Mucosa of gallbladder (tissue), 1 donor: ENCODE measurements around the gene SPAG8. TPM values are rescaled to one million over a fixed set of nuclear protein-coding genes. Genes with fewer than 3 reads are reported as not detected.

ENCODE experiments used
- DNase-seq: peaks from one replicate; pipeline ENCODE4 v3.0.0-alpha.2; 2020; ENCODE audit warnings: low spot score
- total RNA-seq: library from RNA; stranded (reverse); gene quantifications from one replicate; pipeline ENCODE4 v1.2.1, GENCODE V29; 2021
- donor health status: DM: no; HTN: no; CAD: no.

Gene SPAG8
- total RNA-seq, 1 donor from 2014 or later = 4.6 TPM

DNA sequence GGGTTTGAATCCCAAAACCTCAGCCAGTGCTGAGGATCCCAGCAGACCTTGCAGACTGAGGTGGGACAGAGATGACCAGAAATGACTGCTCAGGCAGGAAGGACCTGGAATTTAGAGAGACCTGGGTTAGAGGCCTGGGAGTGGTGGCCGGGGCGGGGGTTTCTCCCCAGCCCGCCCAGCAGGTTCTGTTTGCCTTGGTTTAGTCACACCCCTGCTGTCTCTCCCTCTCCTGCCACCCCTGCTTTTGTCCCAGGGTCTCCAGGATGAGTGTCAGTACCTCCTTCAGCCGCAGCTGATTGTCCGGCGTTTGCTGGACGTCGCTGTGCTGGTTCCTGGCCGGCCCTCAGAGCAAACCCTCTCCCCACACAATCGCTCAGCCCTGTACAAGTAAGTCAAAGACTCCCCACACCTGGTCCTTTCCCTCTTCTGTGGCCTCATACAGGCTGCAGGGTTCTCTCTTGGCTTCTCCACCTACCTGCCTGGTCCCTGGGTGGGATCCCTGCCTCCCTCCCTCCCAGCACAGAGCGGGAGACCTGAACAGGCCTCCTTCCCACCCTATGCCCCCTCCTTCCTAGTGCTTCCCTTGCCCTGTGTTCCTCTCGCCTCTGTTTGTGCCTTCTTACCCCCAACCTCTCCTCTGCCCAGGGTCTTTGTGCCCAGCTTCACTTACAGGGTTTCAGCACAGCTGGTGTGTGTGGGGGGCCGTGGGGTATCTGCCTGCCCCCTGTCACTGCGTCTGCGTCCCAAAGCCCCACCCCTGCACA, 29.0 kb upstream of the SPAG8 start:
- DNase-seq = no peak

DNA sequence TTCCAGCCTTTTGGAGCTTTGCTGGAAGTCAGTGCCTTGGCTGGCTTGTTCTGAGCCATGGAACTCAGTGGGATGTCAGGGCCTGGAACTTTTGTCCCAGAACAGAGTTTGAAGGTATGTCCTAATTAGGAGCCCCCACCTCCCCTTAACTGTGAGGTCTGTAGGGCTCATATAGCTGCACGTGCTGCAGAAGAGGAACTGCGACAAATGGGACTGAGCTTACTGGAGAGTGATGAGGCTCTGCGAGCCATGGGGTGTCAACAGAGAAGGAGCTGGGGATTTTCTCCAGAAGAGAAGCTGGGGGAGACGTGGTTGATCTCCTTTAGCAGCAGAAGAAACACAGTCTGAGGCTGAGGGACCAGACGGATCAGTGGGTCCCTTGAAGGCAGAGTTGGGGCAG, 27.9 kb upstream of the SPAG8 start:
- DNase-seq = no peak

DNA sequence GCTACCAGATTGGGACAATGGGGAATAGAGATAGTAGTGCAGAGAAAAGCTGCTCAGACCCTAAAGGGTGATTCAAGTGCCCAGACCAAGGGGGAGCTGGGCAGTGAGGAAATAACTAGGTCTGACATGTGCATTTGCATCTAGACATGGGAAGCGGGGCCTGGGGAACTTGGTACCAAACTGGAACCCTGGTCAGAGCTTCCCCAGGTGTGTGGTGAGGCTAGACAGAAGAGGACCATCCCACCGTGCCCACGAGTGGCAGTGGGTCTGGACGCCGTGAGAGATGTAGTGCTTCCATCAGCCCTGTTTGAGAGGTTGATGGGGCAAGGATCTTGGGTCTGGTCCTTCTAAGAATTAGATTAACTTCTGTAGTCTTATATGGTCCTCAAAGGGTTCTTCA, 24.5 kb upstream of the SPAG8 start:
- DNase-seq = no peak

DNA sequence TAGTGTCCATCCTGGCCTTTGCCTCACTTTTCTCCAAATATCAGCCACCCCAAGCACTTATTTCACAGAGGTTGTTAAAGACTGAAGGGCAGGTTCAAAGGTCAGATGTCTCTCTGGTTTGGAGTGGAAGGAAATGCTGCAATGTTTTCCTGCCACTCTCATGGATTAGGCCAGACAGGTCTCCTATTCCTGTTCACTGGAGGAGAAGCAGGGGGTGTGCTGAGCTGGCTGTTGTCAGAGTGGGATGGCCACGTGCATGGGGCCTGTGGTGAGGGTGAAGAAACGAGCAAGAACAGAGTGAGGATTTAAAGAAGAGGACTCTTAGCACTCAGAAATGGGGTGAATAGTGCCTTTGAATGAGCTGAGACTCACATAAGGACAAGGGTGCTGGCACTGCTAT, 23.7 kb upstream of the SPAG8 start:
- no peak for DNase-seq

DNA sequence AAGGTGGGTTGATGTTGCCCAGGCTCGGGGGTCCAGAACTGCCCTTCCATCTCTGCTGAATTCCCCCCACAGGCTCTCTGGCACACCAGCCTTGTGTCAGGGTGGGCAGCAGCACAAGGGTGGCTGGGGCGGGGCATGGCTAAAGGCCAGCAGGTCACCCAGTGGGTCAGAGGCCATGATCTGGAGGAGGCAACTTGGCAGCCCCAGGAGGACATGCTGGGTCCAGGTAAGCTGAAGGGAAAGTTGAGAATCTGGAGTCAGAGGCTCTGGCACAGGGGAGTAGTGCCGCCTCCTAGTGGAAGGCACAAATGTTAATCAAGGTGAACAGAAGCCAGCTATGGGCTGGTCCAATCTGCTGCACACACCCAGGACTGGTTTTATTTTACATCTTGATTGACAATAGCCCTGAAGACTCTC, 23.2 kb upstream of the SPAG8 start:
- no peak for DNase-seq

DNA sequence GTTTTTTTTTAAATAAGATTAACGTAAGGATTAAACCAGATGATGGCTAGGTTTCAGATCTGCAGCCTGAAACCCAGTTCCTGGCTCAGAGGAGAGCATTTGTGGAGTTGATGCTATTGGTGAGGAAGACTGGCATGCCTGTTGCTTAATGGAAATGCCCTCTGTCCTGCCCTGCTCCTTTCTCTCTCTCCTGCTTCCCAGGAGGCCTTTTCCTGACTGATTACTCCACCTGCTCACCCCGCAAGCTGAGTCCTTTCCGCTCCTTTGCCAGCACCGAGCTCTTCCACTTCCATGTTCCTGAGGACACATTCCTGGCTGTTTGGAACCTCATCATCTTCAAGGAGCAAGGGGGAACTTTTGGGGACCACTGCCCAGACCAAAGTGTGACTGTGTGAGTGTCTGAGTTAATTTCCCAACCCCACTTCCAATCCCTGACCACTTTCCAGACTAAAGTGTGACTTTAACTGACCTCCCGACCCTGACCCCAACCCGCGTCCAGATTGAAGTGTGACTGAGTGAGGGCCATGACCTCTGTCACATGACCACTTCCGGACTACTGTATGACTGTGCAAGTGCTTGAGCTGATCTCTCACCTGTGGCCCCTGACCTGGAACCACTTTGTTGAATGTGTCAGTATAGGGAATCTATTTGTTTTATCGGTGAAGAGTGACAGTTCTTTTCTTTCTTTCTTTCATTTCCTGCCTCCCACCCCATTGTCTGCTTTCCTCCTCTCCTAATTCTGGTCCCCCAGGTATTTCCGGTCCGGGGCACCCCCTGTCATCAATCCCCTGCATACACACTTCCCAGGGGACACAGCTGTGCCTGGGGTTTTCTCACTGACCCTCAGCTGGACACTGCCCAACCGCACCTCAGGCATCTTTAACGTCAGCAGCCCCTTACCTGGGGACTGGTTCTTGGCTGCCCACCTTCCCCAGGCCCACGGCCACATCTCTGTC, 22.5 kb upstream of the SPAG8 start:
- no peak for DNase-seq

DNA sequence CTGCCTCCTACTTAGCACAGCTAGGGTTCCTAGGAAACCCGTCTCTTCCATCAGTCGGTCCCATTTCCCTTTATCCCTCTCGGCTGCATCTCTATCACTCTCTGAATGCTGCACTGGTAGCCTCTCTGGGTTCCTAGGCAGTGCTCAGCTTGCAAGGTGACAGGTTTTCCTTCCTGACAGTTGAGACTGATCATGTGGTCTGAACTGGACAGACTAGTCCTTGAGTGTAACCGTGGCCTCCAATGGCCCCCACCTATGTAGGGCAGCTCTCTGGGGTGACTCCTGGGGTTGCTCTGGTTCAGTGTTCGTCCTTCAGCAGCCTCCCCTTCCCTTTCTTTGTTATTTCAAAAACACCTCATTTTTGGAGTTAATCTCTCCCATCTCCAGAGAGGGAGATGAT, 20.8 kb upstream of the SPAG8 start:
- DNase-seq = peak; percentile 51

DNA sequence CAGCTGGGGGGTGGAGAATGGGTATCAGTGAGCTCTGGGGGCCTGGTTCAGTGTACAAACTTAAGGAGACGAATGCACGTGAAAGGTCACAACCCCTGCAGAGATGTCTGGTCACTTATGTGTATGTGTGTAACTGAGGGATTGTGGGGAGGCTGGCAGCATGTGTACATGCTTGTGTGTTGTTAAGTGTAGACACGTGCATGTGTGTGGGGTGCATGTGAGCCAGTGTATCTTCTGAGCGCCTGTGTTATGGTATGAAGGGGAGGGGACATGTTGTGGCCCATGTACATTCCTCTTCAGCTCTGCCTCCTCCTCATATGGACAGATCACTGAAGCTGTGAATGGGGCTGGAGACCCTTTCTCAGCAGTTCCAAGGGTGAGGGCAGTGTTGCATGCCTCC, 19.0 kb upstream of the SPAG8 start:
- DNase-seq = no peak

DNA sequence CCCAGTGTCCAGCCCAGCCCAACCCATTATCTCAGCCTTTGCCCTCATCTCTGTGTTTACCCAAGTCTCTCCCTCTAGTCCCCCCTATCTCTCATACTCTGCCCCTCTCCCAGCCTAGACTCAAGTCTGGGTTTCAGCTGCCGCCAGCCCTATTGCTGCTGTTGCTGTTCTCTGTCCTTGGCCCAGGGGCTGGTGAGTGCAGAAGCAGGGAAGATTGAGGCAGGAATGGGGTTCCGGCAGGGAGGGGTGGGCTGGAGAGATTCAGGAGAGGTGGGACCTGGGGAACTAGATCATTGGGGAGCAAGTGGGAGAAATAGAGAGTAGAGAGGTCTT, 17.7 kb upstream of the SPAG8 start:
- no peak for DNase-seq

DNA sequence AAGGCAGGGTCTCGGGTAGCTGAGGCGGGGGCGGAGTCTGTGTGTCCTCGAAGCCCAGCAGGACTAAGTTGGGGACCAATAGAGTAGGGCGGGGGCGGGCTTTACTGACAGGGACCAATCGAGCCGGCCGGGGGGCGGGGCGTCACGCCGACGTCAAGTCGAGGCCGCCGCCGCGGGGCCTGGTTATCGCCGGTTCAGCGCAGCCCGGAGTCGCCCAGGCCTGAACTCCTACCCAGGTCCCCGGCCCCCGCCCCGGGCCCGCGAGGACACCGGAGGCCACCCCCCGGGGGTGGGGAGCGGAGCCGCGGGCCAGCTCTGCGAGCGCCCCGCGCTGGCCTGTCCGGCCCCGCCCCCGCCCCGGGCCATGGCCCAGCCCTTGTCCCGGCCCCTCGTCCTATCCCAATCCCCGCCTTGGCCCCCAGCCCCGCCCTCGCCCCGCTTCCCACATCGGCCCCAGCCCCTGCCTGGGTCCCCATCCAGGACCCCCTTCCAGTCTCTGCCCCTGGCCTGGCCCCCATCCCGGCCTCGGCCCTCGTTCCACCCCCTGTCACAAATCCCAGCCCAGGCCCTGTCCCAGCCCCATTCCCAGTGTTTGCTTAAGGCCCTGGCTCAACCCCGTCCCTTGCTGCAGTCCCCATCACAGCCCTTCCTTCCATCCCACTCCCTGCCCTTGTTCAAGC, 17.2 kb upstream of the SPAG8 start, which contains the start of gene TMEM8B:
Gene TMEM8B (plus strand): TSS at position 145 of the 680 bp plus-strand sequence. CDS start 220 bp downstream, at position 365.
- peak; percentile 96 for DNase-seq

DNA sequence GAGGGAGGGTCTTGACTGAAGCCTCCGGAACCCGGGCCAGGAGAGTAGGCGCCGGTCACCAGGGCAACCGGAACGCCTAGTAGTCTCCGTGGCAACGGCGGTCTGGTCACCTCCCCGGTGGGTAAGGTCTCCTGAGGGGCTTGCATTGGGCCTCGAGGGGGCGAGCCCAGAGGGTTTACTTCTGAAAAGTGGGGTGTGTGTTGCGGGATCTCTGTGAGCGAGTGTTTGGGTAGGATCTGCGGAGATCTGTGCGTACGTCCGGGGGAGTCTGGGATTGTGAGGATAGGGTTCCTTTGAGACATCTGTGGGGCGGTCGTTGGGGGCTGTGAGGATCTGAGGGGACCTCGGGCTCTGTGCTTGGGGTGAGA, 16.6 kb upstream of the SPAG8 start, which contains the start of gene FAM221B:
Gene FAM221B (minus strand): TSS at position 17 of the 368 bp plus-strand sequence. CDS start 2,571 bp downstream, outside the sequence.
- DNase-seq = no peak

DNA sequence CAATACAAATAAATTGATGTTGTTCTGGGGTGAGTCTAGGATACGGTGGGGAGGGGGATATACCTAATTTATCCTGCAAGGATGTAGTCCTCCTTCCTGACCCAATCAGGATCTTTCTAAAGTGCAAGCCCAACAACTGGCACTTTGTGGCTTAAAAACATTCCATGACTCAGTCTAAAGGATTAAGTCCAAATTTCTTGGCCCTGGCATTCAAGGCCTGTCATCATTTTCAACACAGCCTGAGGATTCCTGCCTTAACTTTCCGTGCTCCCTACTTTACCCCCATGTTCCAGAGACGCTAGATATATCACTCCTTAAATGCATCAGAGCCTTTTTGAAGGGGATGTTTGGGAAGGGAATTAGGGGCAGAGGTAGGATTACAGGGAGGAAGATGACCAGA, 15.4 kb upstream of the SPAG8 start:
- no peak for DNase-seq

DNA sequence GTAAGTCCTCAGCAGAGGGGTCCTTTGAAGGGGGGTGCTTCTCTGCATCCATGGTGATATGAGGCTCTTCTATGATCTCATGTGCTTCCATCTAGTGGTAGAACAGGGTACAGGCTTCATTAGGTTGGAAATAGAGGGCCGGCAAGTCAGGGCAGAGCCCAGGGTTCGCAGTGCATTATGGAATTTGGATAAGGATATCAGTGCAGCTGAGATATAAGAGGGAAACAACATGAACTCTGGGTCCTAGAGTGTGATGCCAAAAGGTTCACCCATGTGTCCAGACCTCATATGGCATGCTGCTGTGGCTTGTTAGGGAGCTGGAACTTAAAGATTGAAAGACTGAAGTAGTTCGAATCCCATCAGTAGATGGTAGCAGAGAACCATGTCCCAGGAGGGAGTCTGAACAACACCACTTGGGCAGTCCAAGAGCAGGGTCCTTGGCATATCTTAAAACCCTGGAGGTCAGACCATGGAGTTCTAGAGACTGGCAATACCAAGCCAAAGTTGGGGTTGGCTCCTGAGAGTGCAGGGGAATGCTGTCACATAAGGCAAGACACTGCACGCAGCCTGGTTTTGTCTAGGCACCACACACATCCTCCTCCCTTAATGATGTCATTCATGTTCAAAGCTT, 14.1 kb upstream of the SPAG8 start:
- DNase-seq = peak; percentile 54

DNA sequence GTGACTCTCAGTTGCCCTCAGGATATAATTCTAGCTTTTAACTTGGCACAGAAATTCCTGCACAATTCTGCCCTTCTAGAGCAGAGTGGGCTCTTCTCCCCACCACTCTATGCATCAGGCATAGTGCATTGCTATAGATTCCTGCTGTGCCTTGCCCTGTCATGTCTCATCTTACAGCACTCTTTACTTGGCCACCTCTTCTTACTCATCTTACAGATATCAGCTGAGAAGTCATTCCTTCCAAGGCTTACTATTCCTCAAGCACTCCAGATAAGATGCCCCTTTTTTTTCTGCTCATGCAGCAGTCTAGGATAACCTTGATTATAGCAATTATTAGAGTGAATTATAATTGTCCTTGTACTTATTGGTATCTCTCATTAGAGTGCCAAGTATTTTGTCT, 10.9 kb upstream of the SPAG8 start:
- no peak for DNase-seq

DNA sequence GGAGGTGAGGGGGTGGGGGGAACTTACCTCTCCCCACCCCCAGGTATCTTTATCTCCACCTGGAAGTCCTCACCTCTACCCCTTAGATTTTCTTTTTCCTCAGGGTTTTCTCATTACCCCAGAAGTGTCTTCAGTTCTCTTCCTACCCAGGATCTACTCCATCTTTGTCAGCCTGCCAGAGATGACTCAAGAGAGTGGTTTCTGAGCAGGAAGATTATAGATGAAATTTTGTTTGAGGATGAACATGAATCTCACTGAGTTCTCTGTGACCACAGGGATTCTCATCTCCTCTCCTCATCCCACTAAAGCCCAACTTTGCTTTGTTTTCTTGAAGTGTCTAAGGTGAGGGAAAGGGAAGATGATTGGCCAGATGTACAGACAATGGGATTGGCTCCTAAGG, 8.0 kb upstream of the SPAG8 start:
- DNase-seq = no peak

DNA sequence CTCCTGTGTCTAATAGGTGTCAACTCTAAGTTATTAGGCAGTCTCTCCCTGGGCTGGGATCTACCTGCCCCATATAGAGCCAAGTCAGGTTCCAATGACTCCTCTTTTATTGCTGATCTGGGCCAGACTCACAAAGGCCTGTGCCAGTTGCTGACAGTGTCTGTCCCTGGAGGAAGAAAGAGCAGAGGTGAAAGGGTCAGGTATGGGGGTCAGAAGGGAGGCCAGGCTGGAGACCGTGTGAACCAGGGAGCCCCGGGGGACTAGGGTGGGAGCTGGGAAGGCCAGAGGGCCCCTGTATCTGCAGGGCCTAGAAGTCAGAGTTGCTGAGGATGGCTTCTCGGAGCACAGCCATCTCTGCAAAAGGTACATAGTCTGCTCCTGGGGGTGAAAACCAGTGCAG, 6.3 kb upstream of the SPAG8 start:
- DNase-seq = no peak

DNA sequence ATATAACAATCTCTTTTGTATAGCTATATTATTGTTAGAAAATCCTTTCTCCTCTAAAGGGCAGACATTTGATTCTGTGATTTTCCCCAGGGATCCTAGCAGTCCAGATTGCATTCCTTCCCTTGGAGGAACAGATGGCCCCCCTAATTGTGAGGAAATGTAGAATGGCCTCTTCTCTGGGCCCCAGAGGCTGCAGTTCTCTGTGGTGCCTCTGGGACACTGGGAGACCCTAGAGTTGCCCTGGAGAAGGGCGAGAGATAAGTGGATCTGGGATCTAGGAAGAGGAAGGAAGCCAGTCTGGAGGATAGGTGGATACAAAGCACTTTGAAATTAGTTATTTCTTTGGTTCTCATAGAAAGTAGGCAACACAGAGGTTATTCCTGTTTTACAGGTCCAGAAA, 4.6 kb upstream of the SPAG8 start:
- DNase-seq = no peak

DNA sequence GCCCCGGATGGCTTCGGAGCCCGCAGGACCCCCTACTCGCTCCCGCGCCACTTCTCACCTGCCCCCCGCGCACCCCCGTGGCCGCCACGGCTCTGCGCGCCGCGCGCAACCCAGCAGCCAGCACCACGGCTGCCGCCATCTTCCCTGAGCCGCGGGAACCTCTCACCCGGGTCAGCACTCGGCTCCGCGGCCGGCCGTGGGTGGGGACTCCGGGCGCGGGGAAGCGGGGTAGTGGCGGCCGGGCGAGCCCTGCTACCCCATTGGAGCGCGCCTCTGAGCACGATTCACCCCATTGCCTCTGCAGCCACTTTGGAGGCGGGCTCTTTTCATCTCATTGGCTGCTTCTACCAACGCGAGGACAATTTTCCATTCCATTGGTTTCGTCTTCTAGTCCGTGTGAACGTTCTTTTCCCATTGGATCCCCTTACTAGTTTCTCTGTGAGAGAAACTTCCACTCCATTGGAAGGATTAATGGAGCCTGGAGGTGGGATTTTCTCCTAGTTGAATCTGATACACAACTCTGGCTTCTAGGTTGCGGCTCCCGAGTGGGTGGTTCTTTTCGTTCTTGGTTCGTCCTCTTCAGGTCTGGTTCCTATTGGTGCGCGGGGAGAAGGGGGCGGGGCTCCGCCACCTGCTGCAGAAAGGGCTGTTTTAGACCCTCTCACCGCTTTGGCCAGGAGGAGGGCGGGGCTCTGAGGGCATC, 2.9 kb upstream of the SPAG8 start, which contains the start of gene HINT2:
Gene HINT2 (minus strand): TSS at position 202 of the 703 bp plus-strand sequence. CDS start 63 bp downstream, at position 139.
- peak; percentile 97 for DNase-seq

DNA sequence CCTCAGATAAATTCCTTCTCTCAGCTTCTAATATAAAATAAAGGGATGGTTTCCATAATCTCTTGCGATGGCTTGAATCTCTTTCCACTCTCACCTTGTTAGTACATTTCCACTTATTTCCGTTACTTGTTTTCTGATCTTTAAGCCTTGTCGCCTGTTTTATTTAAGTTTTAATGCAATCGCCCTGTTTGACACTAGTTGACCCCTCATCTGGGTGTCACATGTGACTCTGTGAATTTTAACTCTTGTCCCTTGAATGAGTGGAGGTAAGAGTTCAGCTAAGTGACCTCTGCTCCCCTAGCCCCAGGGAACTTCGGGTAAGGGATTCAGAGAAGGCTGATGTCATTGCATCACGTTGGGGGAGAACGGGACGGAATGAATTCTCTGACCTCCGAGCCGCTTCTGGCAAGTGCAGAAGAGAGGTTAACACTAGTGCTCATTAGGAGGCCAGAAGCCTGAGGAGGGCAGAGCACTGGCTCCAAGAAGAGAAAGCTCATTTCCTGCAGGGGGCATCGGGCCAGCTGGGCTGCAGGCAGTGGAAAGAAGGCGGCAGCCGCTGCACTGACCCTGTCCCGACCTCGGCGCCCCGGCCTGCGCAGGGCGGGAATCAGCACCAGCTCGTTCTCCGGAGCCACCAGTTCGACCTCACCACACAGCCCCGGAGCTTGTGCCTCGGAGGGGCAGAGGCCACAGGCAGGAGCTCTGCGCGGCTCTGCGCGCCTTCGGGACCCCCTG, 2.2 kb upstream of the SPAG8 start:
- peak; percentile 50 for DNase-seq

DNA sequence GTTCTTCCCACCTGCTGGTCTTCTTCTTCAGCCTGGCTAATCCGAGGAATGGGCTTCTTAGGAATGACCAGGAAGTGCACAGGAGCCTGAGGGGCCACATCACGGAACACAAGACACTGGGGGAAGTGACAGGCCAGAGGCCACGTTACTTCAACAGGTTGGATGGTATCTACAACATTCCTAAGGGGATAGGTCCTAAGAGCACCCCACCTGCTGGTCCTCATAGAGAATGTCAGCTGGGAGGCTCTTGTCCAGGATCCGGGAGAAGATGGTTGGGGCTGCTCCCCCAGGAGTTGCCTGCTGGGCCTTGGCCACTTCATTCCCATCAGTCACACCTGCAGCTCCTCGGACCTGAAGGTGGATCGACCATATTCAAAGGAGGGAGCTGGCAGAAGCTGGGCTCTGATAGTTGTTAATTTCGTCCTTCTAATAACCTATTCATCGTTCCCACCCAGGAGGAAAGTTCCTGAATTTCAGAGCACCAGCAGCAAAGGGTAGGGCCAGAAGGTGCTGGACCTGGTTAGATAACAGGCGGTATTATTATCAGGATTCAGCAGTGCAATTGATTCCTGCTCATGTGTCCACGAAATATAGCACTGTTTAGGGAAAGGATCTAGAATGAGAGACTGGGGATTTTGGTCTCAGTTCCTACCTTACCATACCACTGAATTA, 1.5 kb upstream of the SPAG8 start:
- DNase-seq = no peak
